Fibroblast of lung (primary cell): ENCODE results near the gene CETN1.

Experiments
- EZH2 ChIP-seq: IDR thresholded peaks from 2 replicates; pipeline ENCODE4 v1.5.1; 2012; ENCODE audit warnings: low read length, control low read depth, mild to moderate bottlenecking; ENCODE audit errors: missing control alignments
- TF ChIP-seq, protein P1 (sequence below), 2 donors: IDR thresholded peaks in 1 of 2; conservative IDR thresholded peaks in 1 of 2; 1 replicate in 1 of 2; 2 replicates in 1 of 2; pipeline ENCODE4 v1.5.1; 2011 to 2012; ENCODE audit warnings: low read length in 2 of 2, control low read depth in 1 of 2, inconsistent platforms in 1 of 2, low read depth in 1 of 2, mild to moderate bottlenecking in 1 of 2

DNA sequence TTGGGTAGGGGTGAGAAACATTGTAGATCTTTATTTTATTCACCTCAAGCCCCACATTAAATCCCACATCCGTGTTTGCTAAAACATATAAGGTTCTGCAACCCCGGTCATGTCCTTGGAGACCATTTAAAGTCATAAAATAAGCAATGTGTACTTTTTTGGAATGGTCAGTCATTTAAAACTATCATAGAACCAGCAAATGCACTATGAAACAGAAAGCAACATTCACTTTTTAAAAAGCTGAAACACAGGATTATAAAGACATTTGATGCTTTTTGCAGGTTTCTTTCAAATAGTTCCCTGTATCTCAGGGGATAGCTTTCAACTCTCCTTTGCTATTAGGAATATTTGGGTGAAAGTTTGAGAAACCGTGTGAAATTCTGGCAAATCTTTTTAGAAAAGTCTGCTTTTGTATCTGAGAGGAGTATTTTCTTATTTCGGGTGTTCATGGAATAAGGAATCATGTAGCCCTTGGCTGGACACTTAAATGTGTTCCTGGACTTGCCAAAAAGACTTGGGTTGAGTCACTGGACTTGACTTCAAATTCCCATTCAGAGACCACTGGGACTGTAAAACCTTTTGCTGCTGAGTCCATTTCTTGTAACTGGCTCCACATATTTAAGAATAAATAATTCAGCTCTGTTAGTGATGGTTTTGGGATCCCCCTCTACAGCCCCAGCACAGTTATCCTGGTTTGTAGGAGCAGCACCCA, 5.9 kb upstream of the CETN1 start:
- TF ChIP-seq EZH2 = no peak
- TF ChIP-seq, protein P1, sequence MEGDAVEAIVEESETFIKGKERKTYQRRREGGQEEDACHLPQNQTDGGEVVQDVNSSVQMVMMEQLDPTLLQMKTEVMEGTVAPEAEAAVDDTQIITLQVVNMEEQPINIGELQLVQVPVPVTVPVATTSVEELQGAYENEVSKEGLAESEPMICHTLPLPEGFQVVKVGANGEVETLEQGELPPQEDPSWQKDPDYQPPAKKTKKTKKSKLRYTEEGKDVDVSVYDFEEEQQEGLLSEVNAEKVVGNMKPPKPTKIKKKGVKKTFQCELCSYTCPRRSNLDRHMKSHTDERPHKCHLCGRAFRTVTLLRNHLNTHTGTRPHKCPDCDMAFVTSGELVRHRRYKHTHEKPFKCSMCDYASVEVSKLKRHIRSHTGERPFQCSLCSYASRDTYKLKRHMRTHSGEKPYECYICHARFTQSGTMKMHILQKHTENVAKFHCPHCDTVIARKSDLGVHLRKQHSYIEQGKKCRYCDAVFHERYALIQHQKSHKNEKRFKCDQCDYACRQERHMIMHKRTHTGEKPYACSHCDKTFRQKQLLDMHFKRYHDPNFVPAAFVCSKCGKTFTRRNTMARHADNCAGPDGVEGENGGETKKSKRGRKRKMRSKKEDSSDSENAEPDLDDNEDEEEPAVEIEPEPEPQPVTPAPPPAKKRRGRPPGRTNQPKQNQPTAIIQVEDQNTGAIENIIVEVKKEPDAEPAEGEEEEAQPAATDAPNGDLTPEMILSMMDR (conservative IDR thresholded peaks at IDR 0.05 in 1 of 2, IDR thresholded peaks at IDR 0.05 in 1 of 2; ENCODE audit: low read depth in 1 of 2, low read length in 2 of 2) = no peak
